GM12878 (cell line): ENCODE results near the gene HMSD. TPM values are rescaled to one million over a fixed set of nuclear protein-coding genes. Genes with fewer than 3 reads are reported as not detected.

ENCODE experiments used
- CBX5 ChIP-seq: sonication (generic); IDR thresholded peaks from 2 replicates; pipeline ENCODE4 v1.6.1; 2016; ENCODE audit warnings: low read depth, moderate library complexity, mild to moderate bottlenecking, inconsistent platforms
- EZH2 ChIP-seq: IDR thresholded peaks from 2 replicates; pipeline ENCODE4 v1.6.1; 2012; ENCODE audit warnings: low read depth, mild to moderate bottlenecking, control low read depth, inconsistent platforms, low read length, borderline replicate concordance; ENCODE audit not compliant: control insufficient read depth
- GATAD2B ChIP-seq: fragments of 450-650 bp; conservative IDR thresholded peaks from 2 replicates; pipeline ENCODE4 v1.6.1; 2017; ENCODE audit warnings: low read depth, mild to moderate bottlenecking, moderate library complexity
- HDAC2 ChIP-seq: fragments of 200-600 bp; sonication (generic); IDR thresholded peaks from 2 replicates; pipeline ENCODE4 v1.6.1; 2017
- MTA3 ChIP-seq: IDR thresholded peaks from 2 replicates; pipeline ENCODE4 v1.6.1; 2012; ENCODE audit warnings: low read length, inconsistent platforms, borderline replicate concordance
- MYB ChIP-seq: fragments of 150-350 bp; IDR thresholded peaks from 2 replicates; pipeline ENCODE4 v1.6.1; 2014; ENCODE audit warnings: mild to moderate bottlenecking, low read depth, low read length, borderline replicate concordance
- NBN ChIP-seq: fragments of 450-650 bp; IDR thresholded peaks from 2 replicates; pipeline ENCODE4 v1.6.1; 2016
- NR2C2 ChIP-seq: IDR thresholded peaks from 2 replicates; pipeline ENCODE4 v1.6.1; 2011; ENCODE audit warnings: borderline replicate concordance, low read depth; ENCODE audit not compliant: control insufficient read depth, insufficient read length
- POLR2A ChIP-seq: IDR thresholded peaks from 2 replicates; pipeline ENCODE4 v1.6.1; 2011; ENCODE audit warnings: low read depth, mild to moderate bottlenecking, low read length
- SMARCA5 ChIP-seq: fragments of 450-650 bp; IDR thresholded peaks from 2 replicates; pipeline ENCODE4 v1.6.1; 2017; ENCODE audit warnings: mild to moderate bottlenecking
- SP1 ChIP-seq: IDR thresholded peaks from one replicate; pipeline ENCODE4 v1.6.1; 2011; ENCODE audit warnings: low read depth, low read length
- STAT1 ChIP-seq: fragments of 450-650 bp; conservative IDR thresholded peaks from 2 replicates; pipeline ENCODE4 v1.6.1; 2014; ENCODE audit warnings: antibody characterized with exemption, mild to moderate bottlenecking
- TARDBP ChIP-seq: IDR thresholded peaks from 2 replicates; pipeline ENCODE4 v1.6.1; 2016; ENCODE audit warnings: borderline replicate concordance
- TCF7 ChIP-seq: IDR thresholded peaks from 2 replicates; pipeline ENCODE4 v1.6.1; 2014; ENCODE audit warnings: antibody characterized with exemption, borderline replicate concordance
- ZNF207 ChIP-seq: fragments of 450-650 bp; IDR thresholded peaks from 2 replicates; pipeline ENCODE4 v1.6.1; 2014; ENCODE audit warnings: antibody characterized with exemption, mild to moderate bottlenecking, borderline replicate concordance
- ZNF384 ChIP-seq: IDR thresholded peaks from 2 replicates; pipeline ENCODE4 v1.6.1; 2012; ENCODE audit warnings: low read depth, mild to moderate bottlenecking, low read length, improper control_type of control experiment, borderline replicate concordance
- ZNF622 ChIP-seq: fragments of 450-650 bp; IDR thresholded peaks from 2 replicates; pipeline ENCODE4 v1.6.1; 2017; ENCODE audit warnings: mild to moderate bottlenecking, inconsistent platforms
- polyA plus RNA-seq, 11 experiments: library from polyadenylated mRNA; depleted of rRNA in 4 of 11; unstranded in 6 of 11; stranded (reverse) in 5 of 11; fragments of >200 nt; fragmentation: Nextera tagmentation in 4 of 11; fragmentation: Illumina TruSeq in 1 of 11; extraction: Ambion mirVana in 4 of 11; extraction: Trizol in 1 of 11; gene quantifications; 1 replicate in 1 of 11; 2 replicates in 10 of 11; pipeline versions ENCODE4 v1.2.1 to v1.2.3, GENCODE V29; 2011 to 2016; ENCODE audit warnings: inconsistent platforms in 2 of 11, missing spikeins in 2 of 11, low read depth in 1 of 11
- total RNA-seq, 4 experiments: library from RNA; depleted of rRNA in 3 of 4; stranded (reverse); fragments of >200 nt in 3 of 4; fragmentation: Illumina TruSeq in 1 of 4; extraction: Trizol in 1 of 4; gene quantifications; 2 replicates each; pipeline versions ENCODE4 v1.2.1 to v1.2.3, GENCODE V29; 2013 to 2021
- TF ChIP-seq, protein P1 (sequence below): IDR thresholded peaks from 2 replicates; pipeline ENCODE4 v1.6.1; 2012; ENCODE audit warnings: low read depth, low read length, improper control_type of control experiment
- TF ChIP-seq, protein P2 (sequence below): fragments of 450-650 bp; IDR thresholded peaks from 2 replicates; pipeline ENCODE4 v1.6.1; 2016; ENCODE audit warnings: mild to moderate bottlenecking
- TF ChIP-seq, protein P3 (sequence below): IDR thresholded peaks from 2 replicates; pipeline ENCODE4 v1.6.1; 2011; ENCODE audit warnings: mild to moderate bottlenecking, low read depth, low read length, moderate library complexity; ENCODE audit not compliant: insufficient replicate concordance
- TF ChIP-seq, protein P4 (sequence below): fragments of 450-650 bp; IDR thresholded peaks from 2 replicates; pipeline ENCODE4 v1.6.1; 2016; ENCODE audit warnings: mild to moderate bottlenecking, moderate library complexity, borderline replicate concordance
- TF ChIP-seq, protein P5 (sequence below): IDR thresholded peaks from 2 replicates; pipeline ENCODE4 v1.6.1; 2011; ENCODE audit warnings: borderline replicate concordance, low read depth, mild to moderate bottlenecking, moderate library complexity, mixed read lengths, low read length; ENCODE audit not compliant: insufficient read depth; ENCODE audit errors: extremely low read length
- TF ChIP-seq, protein P6 (sequence below): IDR thresholded peaks from 2 replicates; pipeline ENCODE4 v1.6.1; 2012; ENCODE audit warnings: low read depth, low read length, improper control_type of control experiment

Gene HMSD
- total and polyA plus RNA-seq, 10 of the 15 experiments (the other 5 are each of a cell fraction or from before 2014, with no cell fraction given): 11.7 to 83.9 (median 37.8) TPM

DNA sequence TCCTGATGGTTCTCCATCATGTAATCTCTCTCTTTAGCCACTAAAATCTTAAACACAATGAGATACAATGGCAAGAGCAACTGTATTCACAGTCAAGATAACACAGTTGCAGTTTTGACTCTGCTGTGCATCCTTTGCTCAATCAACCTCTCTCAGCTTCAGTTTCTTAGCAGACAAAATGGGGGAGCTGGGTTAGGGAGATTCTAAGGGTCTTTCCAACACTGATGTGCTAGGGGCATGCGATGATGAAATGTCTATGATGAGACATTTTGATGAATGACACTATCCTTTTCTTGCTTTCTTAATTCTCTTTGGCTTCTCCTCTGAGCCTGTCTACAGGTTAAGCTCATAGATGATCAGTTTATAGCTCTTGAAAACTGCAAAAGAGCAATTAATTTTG is 40.2 kb upstream of the HMSD start (continued):
- TF ChIP-seq MTA3 (no peak), EZH2 (no peak), ZNF207 (no peak), HDAC2 (no peak), SP1 (no peak), STAT1 (no peak), POLR2A (no peak), TARDBP (no peak), SMARCA5 (no peak), CBX5 (no peak), NBN (no peak), ZNF622 (no peak), GATAD2B (no peak), MYB (no peak), ZNF384 (no peak), NR2C2 (no peak), TCF7 (no peak)
- TF ChIP-seq, protein P1, sequence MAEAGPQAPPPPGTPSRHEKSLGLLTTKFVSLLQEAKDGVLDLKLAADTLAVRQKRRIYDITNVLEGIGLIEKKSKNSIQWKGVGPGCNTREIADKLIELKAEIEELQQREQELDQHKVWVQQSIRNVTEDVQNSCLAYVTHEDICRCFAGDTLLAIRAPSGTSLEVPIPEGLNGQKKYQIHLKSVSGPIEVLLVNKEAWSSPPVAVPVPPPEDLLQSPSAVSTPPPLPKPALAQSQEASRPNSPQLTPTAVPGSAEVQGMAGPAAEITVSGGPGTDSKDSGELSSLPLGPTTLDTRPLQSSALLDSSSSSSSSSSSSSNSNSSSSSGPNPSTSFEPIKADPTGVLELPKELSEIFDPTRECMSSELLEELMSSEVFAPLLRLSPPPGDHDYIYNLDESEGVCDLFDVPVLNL: no peak
- TF ChIP-seq, protein P2, sequence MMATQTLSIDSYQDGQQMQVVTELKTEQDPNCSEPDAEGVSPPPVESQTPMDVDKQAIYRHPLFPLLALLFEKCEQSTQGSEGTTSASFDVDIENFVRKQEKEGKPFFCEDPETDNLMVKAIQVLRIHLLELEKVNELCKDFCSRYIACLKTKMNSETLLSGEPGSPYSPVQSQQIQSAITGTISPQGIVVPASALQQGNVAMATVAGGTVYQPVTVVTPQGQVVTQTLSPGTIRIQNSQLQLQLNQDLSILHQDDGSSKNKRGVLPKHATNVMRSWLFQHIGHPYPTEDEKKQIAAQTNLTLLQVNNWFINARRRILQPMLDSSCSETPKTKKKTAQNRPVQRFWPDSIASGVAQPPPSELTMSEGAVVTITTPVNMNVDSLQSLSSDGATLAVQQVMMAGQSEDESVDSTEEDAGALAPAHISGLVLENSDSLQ: peak; percentile 23; the same call in 1 of the 2 replicates
- TF ChIP-seq, protein P3, sequence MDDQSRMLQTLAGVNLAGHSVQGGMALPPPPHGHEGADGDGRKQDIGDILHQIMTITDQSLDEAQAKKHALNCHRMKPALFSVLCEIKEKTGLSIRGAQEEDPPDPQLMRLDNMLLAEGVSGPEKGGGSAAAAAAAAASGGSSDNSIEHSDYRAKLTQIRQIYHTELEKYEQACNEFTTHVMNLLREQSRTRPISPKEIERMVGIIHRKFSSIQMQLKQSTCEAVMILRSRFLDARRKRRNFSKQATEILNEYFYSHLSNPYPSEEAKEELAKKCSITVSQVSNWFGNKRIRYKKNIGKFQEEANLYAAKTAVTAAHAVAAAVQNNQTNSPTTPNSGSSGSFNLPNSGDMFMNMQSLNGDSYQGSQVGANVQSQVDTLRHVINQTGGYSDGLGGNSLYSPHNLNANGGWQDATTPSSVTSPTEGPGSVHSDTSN: no peak
- TF ChIP-seq, protein P4, sequence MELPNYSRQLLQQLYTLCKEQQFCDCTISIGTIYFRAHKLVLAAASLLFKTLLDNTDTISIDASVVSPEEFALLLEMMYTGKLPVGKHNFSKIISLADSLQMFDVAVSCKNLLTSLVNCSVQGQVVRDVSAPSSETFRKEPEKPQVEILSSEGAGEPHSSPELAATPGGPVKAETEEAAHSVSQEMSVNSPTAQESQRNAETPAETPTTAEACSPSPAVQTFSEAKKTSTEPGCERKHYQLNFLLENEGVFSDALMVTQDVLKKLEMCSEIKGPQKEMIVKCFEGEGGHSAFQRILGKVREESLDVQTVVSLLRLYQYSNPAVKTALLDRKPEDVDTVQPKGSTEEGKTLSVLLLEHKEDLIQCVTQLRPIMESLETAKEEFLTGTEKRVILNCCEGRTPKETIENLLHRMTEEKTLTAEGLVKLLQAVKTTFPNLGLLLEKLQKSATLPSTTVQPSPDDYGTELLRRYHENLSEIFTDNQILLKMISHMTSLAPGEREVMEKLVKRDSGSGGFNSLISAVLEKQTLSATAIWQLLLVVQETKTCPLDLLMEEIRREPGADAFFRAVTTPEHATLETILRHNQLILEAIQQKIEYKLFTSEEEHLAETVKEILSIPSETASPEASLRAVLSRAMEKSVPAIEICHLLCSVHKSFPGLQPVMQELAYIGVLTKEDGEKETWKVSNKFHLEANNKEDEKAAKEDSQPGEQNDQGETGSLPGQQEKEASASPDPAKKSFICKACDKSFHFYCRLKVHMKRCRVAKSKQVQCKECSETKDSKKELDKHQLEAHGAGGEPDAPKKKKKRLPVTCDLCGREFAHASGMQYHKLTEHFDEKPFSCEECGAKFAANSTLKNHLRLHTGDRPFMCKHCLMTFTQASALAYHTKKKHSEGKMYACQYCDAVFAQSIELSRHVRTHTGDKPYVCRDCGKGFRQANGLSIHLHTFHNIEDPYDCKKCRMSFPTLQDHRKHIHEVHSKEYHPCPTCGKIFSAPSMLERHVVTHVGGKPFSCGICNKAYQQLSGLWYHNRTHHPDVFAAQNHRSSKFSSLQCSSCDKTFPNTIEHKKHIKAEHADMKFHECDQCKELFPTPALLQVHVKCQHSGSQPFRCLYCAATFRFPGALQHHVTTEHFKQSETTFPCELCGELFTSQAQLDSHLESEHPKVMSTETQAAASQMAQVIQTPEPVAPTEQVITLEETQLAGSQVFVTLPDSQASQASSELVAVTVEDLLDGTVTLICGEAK: no peak
- TF ChIP-seq, protein P5, sequence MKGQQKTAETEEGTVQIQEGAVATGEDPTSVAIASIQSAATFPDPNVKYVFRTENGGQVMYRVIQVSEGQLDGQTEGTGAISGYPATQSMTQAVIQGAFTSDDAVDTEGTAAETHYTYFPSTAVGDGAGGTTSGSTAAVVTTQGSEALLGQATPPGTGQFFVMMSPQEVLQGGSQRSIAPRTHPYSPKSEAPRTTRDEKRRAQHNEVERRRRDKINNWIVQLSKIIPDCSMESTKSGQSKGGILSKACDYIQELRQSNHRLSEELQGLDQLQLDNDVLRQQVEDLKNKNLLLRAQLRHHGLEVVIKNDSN: no peak
- TF ChIP-seq, protein P6, sequence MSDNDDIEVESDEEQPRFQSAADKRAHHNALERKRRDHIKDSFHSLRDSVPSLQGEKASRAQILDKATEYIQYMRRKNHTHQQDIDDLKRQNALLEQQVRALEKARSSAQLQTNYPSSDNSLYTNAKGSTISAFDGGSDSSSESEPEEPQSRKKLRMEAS: no peak
